Naive thymus-derived CD4-positive, alpha-beta T cell (primary cell): Measurements from ENCODE around the gene ENG. TPM values are rescaled to one million over a fixed set of nuclear protein-coding genes. Genes with fewer than 3 reads are reported as not detected.

Experiments
- ATAC-seq: fragments of 150-1000 bp; cut with Tn5 transposase; 2 replicates; pipeline ENCODE4 v1.10.0; 2021; ENCODE audit warnings: mild to moderate bottlenecking, moderate library complexity
- CTCF ChIA-PET: fragments of 350-600 bp; sonication (Branson Sonifier 250); formaldehyde crosslinking; loops from one replicate; lab custom pipeline; 2021; ENCODE audit warnings: antibody characterized with exemption; lab: Charles Lee
- POLR2A ChIA-PET: fragments of 350-600 bp; sonication (Branson Sonifier 250); formaldehyde crosslinking; loops from one replicate; lab custom pipeline; 2021; ENCODE audit warnings: antibody characterized with exemption, inconsistent platforms; lab: Charles Lee
- DNase-seq, 9 donors: peaks; one replicate each; pipeline versions ENCODE4 v3.0.0 to v3.0.0-alpha.2; 2020 to 2022; ENCODE audit warnings: mixed read lengths in 1 of 9
- H3K27ac ChIP-seq: one replicate; pipeline ENCODE4 v1.7.0; 2013; ENCODE audit warnings: mild to moderate bottlenecking, low read depth, low read length, moderate library complexity
- H3K27me3 ChIP-seq, 2 donors: one replicate each; pipeline ENCODE4 v1.7.0; 2013; ENCODE audit warnings: low read length in 2 of 2, mild to moderate bottlenecking in 2 of 2, moderate library complexity in 2 of 2; ENCODE audit not compliant: control insufficient read depth in 2 of 2, insufficient read depth in 2 of 2
- H3K36me3 ChIP-seq, 3 experiments: 1 replicate in 2 of 3; 2 replicates in 1 of 3; pipeline ENCODE4 v1.7.0; 2013; ENCODE audit warnings: low read length in 3 of 3, mild to moderate bottlenecking in 3 of 3, moderate library complexity in 1 of 3; ENCODE audit not compliant: insufficient read depth in 3 of 3, control insufficient read depth in 2 of 3
- H3K4me1 ChIP-seq, 2 donors: one replicate each; pipeline ENCODE4 v1.7.0; 2013; ENCODE audit warnings: low read length in 2 of 2, mild to moderate bottlenecking in 2 of 2, moderate library complexity in 1 of 2; ENCODE audit not compliant: control insufficient read depth in 2 of 2, insufficient read depth in 2 of 2
- H3K4me3 ChIP-seq: 2 replicates; pipeline ENCODE4 v1.7.0; 2013; ENCODE audit warnings: mild to moderate bottlenecking, low read length
- H3K9me3 ChIP-seq, 3 experiments: 1 replicate in 2 of 3; 2 replicates in 1 of 3; pipeline ENCODE4 v1.7.0; 2013; ENCODE audit warnings: low read length in 3 of 3; ENCODE audit not compliant: control insufficient read depth in 2 of 3
- H3K27ac Mint-ChIP-seq, 9 donors: one replicate each; pipeline ENCODE4 v1.8.0; 2020 to 2022; ENCODE audit warnings: mixed read lengths in 9 of 9, mild to moderate bottlenecking in 8 of 9, moderate library complexity in 5 of 9, inconsistent platforms in 2 of 9
- H3K27me3 Mint-ChIP-seq, 5 donors: one replicate each; pipeline ENCODE4 v1.8.0; 2021 to 2022; ENCODE audit warnings: mixed read lengths in 5 of 5, mild to moderate bottlenecking in 1 of 5
- H3K36me3 Mint-ChIP-seq, 5 donors: one replicate each; pipeline ENCODE4 v1.8.0; 2020 to 2022; ENCODE audit warnings: mixed read lengths in 5 of 5, mild to moderate bottlenecking in 3 of 5, inconsistent platforms in 1 of 5
- H3K4me1 Mint-ChIP-seq, 7 donors: one replicate each; pipeline ENCODE4 v1.8.0; 2020 to 2022; ENCODE audit warnings: mixed read lengths in 7 of 7, mild to moderate bottlenecking in 3 of 7, inconsistent platforms in 1 of 7
- H3K4me3 Mint-ChIP-seq, 10 donors: one replicate each; pipeline ENCODE4 v1.8.0; 2020 to 2022; ENCODE audit warnings: mild to moderate bottlenecking in 10 of 10, mixed read lengths in 10 of 10, moderate library complexity in 6 of 10, inconsistent platforms in 2 of 10
- H3K9me3 Mint-ChIP-seq, 11 donors: one replicate each; pipeline ENCODE4 v1.8.0; 2020 to 2022; ENCODE audit warnings: mixed read lengths in 11 of 11, mild to moderate bottlenecking in 4 of 11, inconsistent platforms in 1 of 11, moderate library complexity in 1 of 11
- intact Hi-C, 2 donors: fragments of 100-400 bp; cut with micrococcal nuclease; formaldehyde crosslinking; loops; one replicate each; pipeline ENCODE4 v1.15.1; 2023
- polyA plus RNA-seq, 2 donors: library from polyadenylated mRNA; unstranded; fragments of 300-500 nt; fragmentation: Illumina TruSeq; gene quantifications; one replicate each; pipeline ENCODE4 v1.2.3, GENCODE V29; 2021
- total RNA-seq, 6 experiments: library from RNA in 5 of 6; stranded (reverse) in 5 of 6; gene quantifications; 1 replicate in 5 of 6; 2 replicates in 1 of 6; pipeline ENCODE4 v1.2.3 and lab custom pipeline; 2021 to 2026

Gene ENG
- total and polyA plus RNA-seq, 7 experiments from 2014 or later = 4.5 to 25.8 (median 11.2) TPM

- Mint-ChIP-seq H3K4me3 (peak overlapping the region; percentile 94 to 100 (median 98)), H3K9me3 (no peaks in the 10 kb centered on the region), H3K36me3 (peaks cover 0 to 24% (median 4%) of the 10 kb centered on the region in 5 donors), H3K27ac (peak overlapping the region; percentile 88 to 98 (median 94)), H3K27me3 (no peaks in the 10 kb centered on the region), H3K4me1 (peaks cover 32 to 76% (median 60%) of the 10 kb centered on the region in 7 donors)
- peak in 1 of 9 donors; percentile 64 for DNase-seq
- H3K27me3 ChIP-seq = no peaks in the 10 kb centered on the region
- no peaks in the 10 kb centered on the region for H3K9me3 ChIP-seq
- peaks cover 51 to 59% of the 10 kb centered on the region in 2 donors for H3K4me1 ChIP-seq
- ChIA-PET POLR2A (interaction anchor here (0.6 to 1.9 kb wide), 11 partner anchors 9 to 189 kb away, joined by 3 to 19 read pairs (median 5); partner anchors contain the start of gene TOR2A), CTCF (interaction anchor here (0.8 to 2.1 kb wide), 4 partner anchors 16 to 142 kb away, joined by 3 to 9 read pairs (median 5); partner anchors contain the start of gene TOR2A)
- peak overlapping the region; percentile 88 for H3K27ac ChIP-seq
- ATAC-seq = peak; percentile 39
- peaks cover 0 to 11% (median 1%) of the 10 kb centered on the region in 3 experiments for H3K36me3 ChIP-seq
- intact Hi-C loops = loop anchor here (1.0 to 10.0 kb wide), 6 partner anchors 8 to 495 kb away; partner anchors contain the start of genes GOLGA2 (in 1 of the 2), PTGES2 (in 1 of the 2), STXBP1 (in 1 of the 2) and SWI5 (in 1 of the 2)
- peak overlapping the region; percentile 97 for H3K4me3 ChIP-seq
These were observed 75.1 kb downstream of the ENG start for GRCh38 chr9:127779136-127779981.

- intact Hi-C loops = loop anchor here (1.0 to 10.0 kb wide), 6 partner anchors 7 to 496 kb away; partner anchors contain the start of genes GOLGA2 (in 1 of the 2), PTGES2 (in 1 of the 2), STXBP1 (in 1 of the 2) and SWI5 (in 1 of the 2)
- H3K9me3 Mint-ChIP-seq = no peaks in the 10 kb centered on the region
These were observed 76.0 kb downstream of the ENG start, which contains the start of gene SH2D3C for GRCh38 chr9:127778280-127779135. Gene SH2D3C (minus strand): TSS chr9:127778666. CDS start chr9:127778627, 39 bp downstream.

GRCh38 chr9:127777368-127777980 lies 77.0 kb downstream of the ENG start:
- H3K36me3 Mint-ChIP-seq = peaks cover 4 to 31% (median 5%) of the 10 kb centered on the region in 5 donors
- H3K27me3 Mint-ChIP-seq = no peaks in the 10 kb centered on the region
- H3K9me3 Mint-ChIP-seq = no peaks in the 10 kb centered on the region
- Histone ChIP-seq H3K4me1 (peaks cover 39 to 47% of the 10 kb centered on the region in 2 donors), H3K36me3 (peaks cover 8 to 30% (median 11%) of the 10 kb centered on the region in 3 experiments), H3K27me3 (no peaks in the 10 kb centered on the region), H3K4me3 (peak overlapping the region; percentile 97), H3K9me3 (no peaks in the 10 kb centered on the region), H3K27ac (peak overlapping the region; percentile 88)
- no peak for ATAC-seq
- no peak for DNase-seq
- peaks cover 21 to 69% (median 51%) of the 10 kb centered on the region in 7 donors for H3K4me1 Mint-ChIP-seq
- intact Hi-C loops = loop anchor here (5.0 to 10.0 kb wide), 5 partner anchors 165 to 497 kb away; partner anchors contain the start of genes GOLGA2 (in 1 of the 2), PTGES2 (in 1 of the 2), STXBP1 (in 1 of the 2) and SWI5 (in 1 of the 2)
- ChIA-PET CTCF (interaction anchor here (0.8 to 2.1 kb wide), 2 partner anchors 42 to 189 kb away, joined by 5 to 9 read pairs; partner anchors contain the start of gene TOR2A), POLR2A (interaction anchor here (0.9 to 1.8 kb wide), 2 partner anchors 11 to 127 kb away, joined by 3 to 5 read pairs; no protein-coding TSS in a partner anchor)
- peak overlapping the region; percentile 90 to 98 (median 94) for H3K27ac Mint-ChIP-seq
- H3K4me3 Mint-ChIP-seq = peak overlapping the region; percentile 94 to 100 (median 98)

More at GRCh38 chr9:127778280-127779135, 76.0 kb downstream of the ENG start, which contains the start of gene SH2D3C:
- peaks cover 7 to 20% (median 10%) of the 10 kb centered on the region in 3 experiments for H3K36me3 ChIP-seq
- peak; percentile 50 for ATAC-seq
- ChIA-PET POLR2A (interaction anchor here (0.7 to 1.9 kb wide), 13 partner anchors 8 to 141 kb away, joined by 3 to 19 read pairs (median 4); partner anchors contain the start of genes FPGS and TOR2A), CTCF (interaction anchor here (0.8 to 2.1 kb wide), 3 partner anchors 43 to 190 kb away, joined by 3 to 9 read pairs (median 5); partner anchors contain the start of gene TOR2A)
- Mint-ChIP-seq H3K27ac (peak within 1 kb of the TSS; percentile 92 to 98 (median 94)), H3K27me3 (no peaks in the 10 kb centered on the region), H3K4me3 (peak within 1 kb of the TSS; percentile 94 to 100 (median 98)), H3K4me1 (peaks cover 30 to 73% (median 57%) of the 10 kb centered on the region in 7 donors), H3K36me3 (peaks cover 0 to 29% (median 4%) of the 10 kb centered on the region in 5 donors)
- no peaks in the 10 kb centered on the region for H3K9me3 ChIP-seq
- peak in 7 of 9 donors; percentile 34 to 62 (median 42) for DNase-seq
- peak within 1 kb of the TSS; percentile 97 for H3K4me3 ChIP-seq
- H3K4me1 ChIP-seq = peaks cover 50 to 56% of the 10 kb centered on the region in 2 donors
- H3K27me3 ChIP-seq = no peaks in the 10 kb centered on the region
- peak within 1 kb of the TSS; percentile 88 for H3K27ac ChIP-seq

GRCh38 chr9:127776924-127777289 lies 77.6 kb downstream of the ENG start:
- H3K9me3 ChIP-seq = no peaks in the 10 kb centered on the region
- no peak for ATAC-seq
- peak overlapping the region; percentile 97 for H3K4me3 ChIP-seq
- no peaks in the 10 kb centered on the region for H3K9me3 Mint-ChIP-seq
- peak overlapping the region; percentile 88 for H3K27ac ChIP-seq
- H3K27ac Mint-ChIP-seq = peak overlapping the region; percentile 90 to 98 (median 94)
- ChIA-PET POLR2A (interaction anchor here (0.7 to 3.4 kb wide), 9 partner anchors 8 to 129 kb away, joined by 3 to 30 read pairs (median 5); partner anchors contain the start of genes CDK9, FPGS and TOR2A), CTCF (interaction anchor here (0.7 to 2.7 kb wide), 3 partner anchors 8 to 42 kb away, joined by 3 to 12 read pairs (median 4); partner anchors contain the start of genes CDK9 and TOR2A)
- peaks cover 4 to 31% (median 5%) of the 10 kb centered on the region in 5 donors for H3K36me3 Mint-ChIP-seq
- intact Hi-C loops = loop anchor here (1.0 to 10.0 kb wide), 7 partner anchors 8 to 498 kb away; partner anchors contain the start of genes GOLGA2 (in 1 of the 2), PTGES2 (in 1 of the 2), STXBP1 (in 1 of the 2) and SWI5 (in 1 of the 2)
- no peaks in the 10 kb centered on the region for H3K27me3 Mint-ChIP-seq
- H3K4me1 ChIP-seq = peaks cover 37 to 44% of the 10 kb centered on the region in 2 donors
- peak overlapping the region; percentile 94 to 100 (median 98) for H3K4me3 Mint-ChIP-seq
- peaks cover 11 to 35% (median 17%) of the 10 kb centered on the region in 3 experiments for H3K36me3 ChIP-seq
- no peaks in the 10 kb centered on the region for H3K27me3 ChIP-seq
- H3K4me1 Mint-ChIP-seq = peaks cover 21 to 66% (median 49%) of the 10 kb centered on the region in 7 donors
- DNase-seq = no peak
